Esophagus muscularis mucosa (tissue), 4 donors: ENCODE measurements around the gene RHOT2.

ENCODE experiments used
- CTCF ChIP-seq, 3 experiments: fragments of 200-600 bp in 2 of 3; fragments of 450-650 bp in 1 of 3; sonication (generic) in 2 of 3; IDR thresholded peaks; one replicate each; pipeline ENCODE4 v1.5.1; 2017 to 2019; ENCODE audit warnings: antibody characterized with exemption in 3 of 3, mild to moderate bottlenecking in 2 of 3, moderate library complexity in 1 of 3
- EP300 ChIP-seq: sonication (generic); formaldehyde crosslinking; IDR thresholded peaks from one replicate; pipeline ENCODE4 v1.6.1; 2017; ENCODE audit warnings: antibody characterized with exemption
- POLR2A ChIP-seq: fragments of 450-650 bp; IDR thresholded peaks from one replicate; pipeline ENCODE4 v1.6.1; 2017; ENCODE audit warnings: antibody characterized with exemption, moderate library complexity, mild to moderate bottlenecking, low read depth

DNA sequence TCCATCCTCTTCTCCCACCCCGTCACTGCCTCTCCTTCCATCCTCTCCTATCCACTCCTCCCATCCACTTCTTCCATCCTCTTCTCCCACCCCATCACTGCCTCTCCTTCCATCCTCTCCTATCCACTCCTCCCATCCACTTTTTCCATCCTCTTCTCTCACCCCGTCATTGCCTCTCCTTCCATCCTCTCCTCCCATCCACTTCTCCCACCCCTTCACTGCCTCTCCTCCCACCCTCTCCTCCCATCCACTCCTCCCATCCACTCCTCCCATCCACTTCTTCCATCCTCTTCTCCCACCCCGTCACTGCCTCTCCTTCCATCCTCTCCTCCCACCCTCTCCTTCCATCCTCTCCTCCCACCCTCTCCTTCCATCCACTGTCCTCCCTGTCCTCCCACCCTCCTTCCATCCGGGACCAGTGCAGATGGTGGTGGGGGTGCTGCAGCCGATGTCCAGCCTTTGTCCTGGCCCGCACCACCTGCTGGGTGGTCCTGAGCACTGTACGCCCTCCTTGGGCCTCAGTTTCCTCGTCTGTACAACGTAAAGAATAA lies 36.0 kb upstream of the RHOT2 start:
- TF ChIP-seq CTCF (IDR thresholded peaks at IDR 0.05) (no peak), POLR2A (no peak), EP300 (no peak)
